GM23338 (cell line): ENCODE measurements around the gene TGFBR3. TPM values are rescaled to one million over a fixed set of nuclear protein-coding genes. Genes with fewer than 3 reads are reported as not detected.

Experiments
- ATAC-seq: fragments of 200-7000 bp; cut with Tn5 transposase; 3 replicates; pipeline ENCODE4 v1.9.1; 2020
- DNase-seq: peaks from one replicate; pipeline ENCODE4 v3.0.0-alpha.2; 2015; ENCODE audit warnings: low spot score
- H2AFZ ChIP-seq: fragments of 200-600 bp; sonication (generic); 2 replicates; pipeline ENCODE4 v1.8.0; 2016; ENCODE audit warnings: antibody characterized with exemption, mild to moderate bottlenecking, moderate library complexity
- H3F3A ChIP-seq: fragments of 200-600 bp; sonication (generic); replicated peaks from 2 replicates; pipeline ENCODE4 v1.8.0; 2017; ENCODE audit warnings: antibody characterized with exemption, mixed run types, low read depth
- H3K27ac ChIP-seq: fragments of 200-600 bp; sonication (generic); 2 replicates; pipeline ENCODE4 v1.6.1; 2016; ENCODE audit warnings: low read depth
- H3K27me3 ChIP-seq: fragments of 200-600 bp; sonication (generic); 2 replicates; pipeline ENCODE4 v1.8.0; 2016; ENCODE audit warnings: mild to moderate bottlenecking, mixed run types, moderate library complexity; ENCODE audit not compliant: insufficient read depth
- H3K36me3 ChIP-seq: fragments of 200-600 bp; sonication (generic); 2 replicates; pipeline ENCODE4 v1.8.0; 2016; ENCODE audit warnings: mild to moderate bottlenecking; ENCODE audit not compliant: insufficient read depth
- H3K4me1 ChIP-seq: fragments of 200-600 bp; sonication (generic); 2 replicates; pipeline ENCODE4 v1.8.0; 2016; ENCODE audit warnings: mild to moderate bottlenecking, moderate library complexity; ENCODE audit not compliant: insufficient read depth
- H3K4me2 ChIP-seq: fragments of 200-600 bp; sonication (generic); 2 replicates; pipeline ENCODE4 v1.7.1; 2017; ENCODE audit warnings: mixed run types
- H3K4me3 ChIP-seq: fragments of 200-600 bp; sonication (generic); 2 replicates; pipeline ENCODE4 v1.6.1; 2016; ENCODE audit warnings: mixed run types
- H3K79me2 ChIP-seq: fragments of 200-600 bp; sonication (generic); replicated peaks from 2 replicates; pipeline ENCODE4 v1.8.0; 2017; ENCODE audit warnings: mild to moderate bottlenecking; ENCODE audit not compliant: insufficient read depth
- H3K9me2 ChIP-seq: fragments of 200-600 bp; sonication (generic); 2 replicates; pipeline ENCODE4 v1.8.0; 2017; ENCODE audit not compliant: insufficient read depth
- H4K20me1 ChIP-seq: fragments of 200-600 bp; sonication (generic); replicated peaks from 2 replicates; pipeline ENCODE4 v1.8.0; 2017; ENCODE audit warnings: mild to moderate bottlenecking; ENCODE audit not compliant: insufficient read depth
- H3K27ac Mint-ChIP-seq: 2 replicates; pipeline ENCODE4 v1.8.0; 2020; ENCODE audit warnings: inconsistent platforms, mild to moderate bottlenecking, moderate library complexity, mixed read lengths
- H3K27me3 Mint-ChIP-seq: 3 replicates; pipeline ENCODE4 v1.8.0; 2022; ENCODE audit warnings: low read depth, mild to moderate bottlenecking, moderate library complexity, mixed read lengths, inconsistent platforms; ENCODE audit not compliant: insufficient read depth, poor library complexity
- H3K36me3 Mint-ChIP-seq: 3 replicates; pipeline ENCODE4 v1.8.0; 2021; ENCODE audit warnings: low read depth, mild to moderate bottlenecking, inconsistent platforms, moderate library complexity, mixed read lengths
- H3K4me1 Mint-ChIP-seq: 3 replicates; pipeline ENCODE4 v1.8.0; 2020; ENCODE audit warnings: mild to moderate bottlenecking, inconsistent platforms, mixed read lengths
- H3K4me3 Mint-ChIP-seq: 3 replicates; pipeline ENCODE4 v1.8.0; 2021; ENCODE audit warnings: moderate library complexity, mild to moderate bottlenecking, inconsistent platforms, mixed read lengths
- H3K9me3 Mint-ChIP-seq: 3 replicates; pipeline ENCODE4 v1.8.0; 2020; ENCODE audit warnings: moderate library complexity, mild to moderate bottlenecking, inconsistent platforms, mixed read lengths
- CREB1 ChIP-seq: fragments of 250-450 bp; sonication (Bioruptor Pico); IDR thresholded peaks from 2 replicates; pipeline ENCODE4 v1.5.0; 2020; ENCODE audit warnings: low read depth, mild to moderate bottlenecking, moderate library complexity
- CTCF ChIP-seq, 2 experiments: fragments of 200-600 bp in 1 of 2; sonication (generic) in 1 of 2; conservative IDR thresholded peaks; 2 replicates each; pipeline versions ENCODE4 v1.5.1 to v1.6.1; 2016 to 2017; ENCODE audit warnings: antibody characterized with exemption in 2 of 2, low read depth in 2 of 2, mild to moderate bottlenecking in 2 of 2, moderate library complexity in 1 of 2
- ETS1 ChIP-seq: IDR thresholded peaks from 2 replicates; pipeline ENCODE4 v1.6.1; 2016; ENCODE audit warnings: antibody characterized with exemption
- EZH2 ChIP-seq: fragments of 200-600 bp; sonication (generic); IDR thresholded peaks from one replicate; pipeline ENCODE4 v1.8.0; 2017; ENCODE audit warnings: antibody characterized with exemption, mild to moderate bottlenecking, low read depth; ENCODE audit not compliant: unreplicated experiment
- EZH2phosphoT487 ChIP-seq: fragments of 200-600 bp; sonication (generic); IDR thresholded peaks from one replicate; pipeline ENCODE4 v1.8.1; 2018; ENCODE audit warnings: antibody characterized with exemption; ENCODE audit not compliant: unreplicated experiment
- JUNB ChIP-seq: IDR thresholded peaks from one replicate; pipeline ENCODE4 v1.6.1; 2016; ENCODE audit warnings: antibody characterized with exemption; ENCODE audit not compliant: unreplicated experiment
- NANOG ChIP-seq: IDR thresholded peaks from 2 replicates; pipeline ENCODE4 v1.6.1; 2016; ENCODE audit warnings: antibody characterized with exemption, borderline replicate concordance
- POLR2AphosphoS5 ChIP-seq: IDR thresholded peaks from 2 replicates; pipeline ENCODE4 v1.6.1; 2016; ENCODE audit warnings: antibody characterized with exemption, low read depth
- REST ChIP-seq: IDR thresholded peaks from one replicate; pipeline ENCODE4 v1.6.1; 2018; ENCODE audit warnings: antibody characterized with exemption; ENCODE audit not compliant: unreplicated experiment
- STAT1 ChIP-seq: IDR thresholded peaks from one replicate; pipeline ENCODE4 v1.6.1; 2016; ENCODE audit warnings: antibody characterized with exemption; ENCODE audit not compliant: unreplicated experiment
- ZNF114 ChIP-seq: fragments of 250-450 bp; sonication (Bioruptor Pico); IDR thresholded peaks from 2 replicates; pipeline ENCODE4 v1.5.0; 2020; ENCODE audit warnings: mild to moderate bottlenecking, moderate library complexity
- ZNF331 ChIP-seq: fragments of 250-450 bp; sonication (Bioruptor Pico); IDR thresholded peaks from 2 replicates; pipeline ENCODE4 v1.5.0; 2020; ENCODE audit warnings: low read depth, mild to moderate bottlenecking, moderate library complexity
- polyA plus RNA-seq: library from polyadenylated mRNA; unstranded; fragments of >200 nt; fragmentation: Nextera tagmentation; extraction: Ambion mirVana; gene quantifications from 2 replicates; pipeline ENCODE4 v1.2.1, GENCODE V29; 2016
- total RNA-seq: library from RNA; depleted of rRNA; stranded (reverse); fragments of >200 nt; shearing (Covaris generic); gene quantifications from 2 replicates; pipeline ENCODE4 v1.2.3, GENCODE V29; 2014

Gene TGFBR3
- total and polyA plus RNA-seq, 2 experiments from 2014 or later = 1.7 to 2.9 TPM

GRCh38 chr1:91793877-91794276 lies 92.1 kb downstream of the TGFBR3 start (continued):
- TF ChIP-seq ZNF331 (CRISPR knock-in tag) = no peak
- no peak for TF ChIP-seq NANOG
- no peak for TF ChIP-seq JUNB
- TF ChIP-seq ZNF114 = no peak
- TF ChIP-seq CREB1 (CRISPR knock-in tag) = no peak
- TF ChIP-seq POLR2AphosphoS5 = no peak
- no peak for TF ChIP-seq EZH2phosphoT487
- no peak for TF ChIP-seq STAT1
- TF ChIP-seq CTCF (conservative IDR thresholded peaks at IDR 0.05; ENCODE audit: low read depth in 2 of 2) = no peak
- TF ChIP-seq ETS1 = no peak

DNA sequence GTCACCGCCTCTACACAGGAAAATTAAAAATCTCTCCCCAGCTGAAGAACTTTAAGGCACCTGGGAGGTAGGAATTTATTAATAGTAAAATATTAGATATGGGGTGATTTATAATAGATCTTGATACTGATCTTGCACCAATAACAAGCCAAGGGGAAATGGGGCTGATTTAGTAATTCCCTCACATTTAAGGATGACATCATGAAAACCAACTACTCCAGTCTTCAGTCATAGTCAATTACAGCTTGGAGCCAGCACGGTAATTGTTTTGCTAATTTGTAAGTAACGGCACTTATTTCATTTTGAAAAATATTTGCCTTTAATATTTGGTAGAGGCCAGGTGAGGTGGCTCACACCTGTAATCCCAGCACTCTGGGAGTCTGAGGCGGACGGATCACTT lies 92.8 kb downstream of the TGFBR3 start:
- H3K4me3 Mint-ChIP-seq = no peak overlapping the region
- H3K4me3 ChIP-seq = no peak overlapping the region
- no peak for ATAC-seq
- no peak for TF ChIP-seq JUNB
- no peak for TF ChIP-seq CTCF (conservative IDR thresholded peaks at IDR 0.05; ENCODE audit: low read depth in 2 of 2)
- TF ChIP-seq REST = no peak
- no peak for TF ChIP-seq ZNF114
- no peak for TF ChIP-seq EZH2
- no peak for TF ChIP-seq NANOG

More for the DNA sequence above, 92.8 kb downstream of the TGFBR3 start:
- H3K27me3 ChIP-seq = no peaks in the 10 kb centered on the region
- no peaks in the 10 kb centered on the region for H4K20me1 ChIP-seq
- H3F3A ChIP-seq = no peaks in the 10 kb centered on the region
- Mint-ChIP-seq H3K27ac (no peak overlapping the region), H3K9me3 (0 out of 3 replicates have a peak, but pooled peaks cover 3% of the 10 kb centered on the region), H3K4me1 (peaks cover 40% of the 10 kb centered on the region), H3K27me3 (no peaks in the 10 kb centered on the region), H3K36me3 (peaks cover 4% of the 10 kb centered on the region; the same call in 2 of the 3 replicates)
- H3K27ac ChIP-seq = no peak overlapping the region
- H2AFZ ChIP-seq = no peak overlapping the region
- DNase-seq = no peak
- no peaks in the 10 kb centered on the region for H3K36me3 ChIP-seq
- H3K9me2 ChIP-seq = no peaks in the 10 kb centered on the region
- H3K4me2 ChIP-seq = no peak overlapping the region
- H3K79me2 ChIP-seq = no peaks in the 10 kb centered on the region
- peaks cover 25% of the 10 kb centered on the region for H3K4me1 ChIP-seq
